Lung (tissue), 12 donors: Measurements from ENCODE around the gene SLCO2A1. TPM values are rescaled to one million over a fixed set of nuclear protein-coding genes. Genes with fewer than 3 reads are reported as not detected.

Experiments
- ATAC-seq: fragments of 200-7000 bp; cut with Tn5 transposase; one replicate; pipeline ENCODE4 v1.9.1; 2020; ENCODE audit warnings: moderate number of reproducible peaks; ENCODE audit not compliant: insufficient read depth, low FRiP score
- DNase-seq, 3 donors: peaks; one replicate each; pipeline ENCODE4 v3.0.0-alpha.2; 2013 to 2017
- H3K27ac ChIP-seq, 2 donors: one replicate each; pipeline ENCODE4 v1.5.1; 2013; ENCODE audit warnings: mild to moderate bottlenecking in 2 of 2, moderate library complexity in 2 of 2, control low read depth in 1 of 2, inconsistent platforms in 1 of 2, low read depth in 1 of 2, low read length in 1 of 2
- H3K27me3 ChIP-seq, 3 donors: one replicate each; pipeline ENCODE4 v1.5.1; 2013; ENCODE audit warnings: low read length in 2 of 3; ENCODE audit not compliant: control insufficient read depth in 3 of 3, insufficient read depth in 3 of 3
- H3K36me3 ChIP-seq, 4 donors: one replicate each; pipeline ENCODE4 v1.5.1; 2013; ENCODE audit warnings: low read length in 4 of 4, mild to moderate bottlenecking in 1 of 4, moderate library complexity in 1 of 4; ENCODE audit not compliant: control insufficient read depth in 4 of 4, insufficient read depth in 4 of 4
- H3K4me1 ChIP-seq, 5 donors: one replicate each; pipeline ENCODE4 v1.5.1; 2013; ENCODE audit warnings: low read length in 5 of 5, mild to moderate bottlenecking in 2 of 5, moderate library complexity in 1 of 5; ENCODE audit not compliant: control insufficient read depth in 5 of 5, insufficient read depth in 5 of 5
- H3K4me3 ChIP-seq: one replicate; pipeline ENCODE4 v1.5.1; 2013; ENCODE audit warnings: mild to moderate bottlenecking, control low read depth, moderate library complexity
- H3K9ac ChIP-seq, 2 donors: one replicate each; pipeline ENCODE4 v1.5.1; 2013; ENCODE audit warnings: low read length in 2 of 2, control low read depth in 1 of 2; ENCODE audit not compliant: insufficient read depth in 1 of 2
- H3K9me3 ChIP-seq, 4 donors: one replicate each; pipeline ENCODE4 v1.5.1; 2013; ENCODE audit warnings: low read length in 3 of 4, mild to moderate bottlenecking in 1 of 4, moderate library complexity in 1 of 4; ENCODE audit not compliant: control insufficient read depth in 4 of 4, insufficient read depth in 3 of 4
- CTCF ChIP-seq: IDR thresholded peaks from 2 replicates; pipeline ENCODE4 v1.5.1; 2012; ENCODE audit warnings: mild to moderate bottlenecking; ENCODE audit errors: control extremely low read depth, extremely low read depth
- WGBS, 2 donors: extraction: QIAGEN DNeasy Blood & Tissue Kit; methylation state at CpG; one replicate each; pipeline ENCODE4 v1.1.7; 2013; 5-methylcytosine and 5-hydroxymethylcytosine counted together
- polyA plus RNA-seq, 2 donors: library from polyadenylated mRNA; stranded (reverse); fragments of 200-250 nt; gene quantifications; one replicate each; pipeline ENCODE4 v1.2.1, GENCODE V29; 2013
- total RNA-seq, 2 donors: library from RNA; depleted of rRNA in 1 of 2; stranded (reverse); fragments of >200 nt in 1 of 2; gene quantifications; one replicate each; pipeline ENCODE4 v1.2.1, GENCODE V29; 2014 to 2021
- donor health status: control.
- donor health status: control.
- donor health status: Bipolar disorder and iron deficiency.
- donor health status: healthy.
- donor health status: DM: yes; HTN: yes; CAD: no.

SLCO2A1 gene
- total and polyA plus RNA-seq, 4 donors = 27.2 to 131 (median 42.7) TPM

GRCh38 chr3:133905376-133905775 is 124.3 kb downstream of the SLCO2A1 start:
- TF ChIP-seq CTCF = no peak

DNA sequence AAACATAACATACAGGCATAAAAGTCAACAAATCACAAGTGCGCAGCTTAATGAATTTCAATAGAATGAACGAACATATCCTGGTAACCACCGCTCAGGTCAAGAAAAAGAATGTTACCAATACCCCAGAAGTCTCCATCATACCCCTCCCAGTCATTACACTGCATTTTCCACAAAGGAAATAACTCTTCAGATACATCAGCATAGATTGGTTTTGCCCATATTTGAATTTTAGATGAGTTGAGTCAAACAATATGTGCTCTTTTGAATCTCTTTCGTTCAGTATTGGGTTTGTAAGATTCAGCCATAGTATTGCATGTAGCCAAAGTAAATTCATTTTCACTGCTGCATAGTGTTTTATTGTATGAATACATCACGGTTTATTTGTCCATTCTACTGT is 127.9 kb downstream of the SLCO2A1 start:
- DNase-seq = no peak
- 89 to 91% methylated on average over 5 of the region's 5 CpGs for WGBS, 2 donors
- Histone ChIP-seq H3K9me3 (no peaks in the 10 kb centered on the region), H3K4me3 (no peak overlapping the region), H3K27me3 (peaks cover 0 to 8% (median 1%) of the 10 kb centered on the region in 3 donors), H3K4me1 (no peaks in the 10 kb centered on the region), H3K36me3 (no peaks in the 10 kb centered on the region), H3K9ac (no peak overlapping the region), H3K27ac (no peak overlapping the region)
- no peak for TF ChIP-seq CTCF
- no peak for ATAC-seq

More at GRCh38 chr3:133905376-133905775, 124.3 kb downstream of the SLCO2A1 start:
- DNase-seq (no peak), ATAC-seq (no peak)
- H3K4me1 ChIP-seq = no peaks in the 10 kb centered on the region
- no peaks in the 10 kb centered on the region for H3K36me3 ChIP-seq
- H3K27ac ChIP-seq = no peak overlapping the region
- H3K9ac ChIP-seq = no peak overlapping the region
- no peaks in the 10 kb centered on the region for H3K27me3 ChIP-seq
- WGBS, 2 donors = 70 to 88% methylated on average over 3 of the region's 3 CpGs
- H3K9me3 ChIP-seq = no peaks in the 10 kb centered on the region
- no peak overlapping the region for H3K4me3 ChIP-seq

- H3K27me3 ChIP-seq = peaks cover 0 to 13% (median 7%) of the 10 kb centered on the region in 3 donors
- WGBS, 2 donors = 90 to 98% methylated on average over 1 of the region's 1 CpG
- no peaks in the 10 kb centered on the region for H3K36me3 ChIP-seq
- peaks cover 0 to 4% (median 0%) of the 10 kb centered on the region in 5 donors for H3K4me1 ChIP-seq
- no peak overlapping the region for H3K27ac ChIP-seq
- ATAC-seq (no peak), DNase-seq (no peak)
- no peaks in the 10 kb centered on the region for H3K9me3 ChIP-seq
- no peak overlapping the region for H3K4me3 ChIP-seq
- TF ChIP-seq CTCF = no peak
- H3K9ac ChIP-seq = no peak overlapping the region
Measured at GRCh38 chr3:133901083-133901482, 128.6 kb downstream of the SLCO2A1 start.

GRCh38 chr3:133899311-133899710 is 130.4 kb downstream of the SLCO2A1 start:
- peaks cover 0 to 12% (median 2%) of the 10 kb centered on the region in 5 donors for H3K4me1 ChIP-seq
- no peak overlapping the region for H3K4me3 ChIP-seq
- peaks cover 0 to 13% (median 10%) of the 10 kb centered on the region in 3 donors for H3K27me3 ChIP-seq
- H3K36me3 ChIP-seq = no peaks in the 10 kb centered on the region
- ATAC-seq (no peak), DNase-seq (no peak)
- no peak overlapping the region for H3K9ac ChIP-seq
- TF ChIP-seq CTCF = no peak
- H3K9me3 ChIP-seq = no peaks in the 10 kb centered on the region
- no peak overlapping the region for H3K27ac ChIP-seq
